ENCODE measurements around the gene BLM. TPM values are rescaled to one million over a fixed set of nuclear protein-coding genes. Genes with fewer than 3 reads are reported as not detected.

BLM gene
- total RNA-seq, 4 donors from 2014 or later = 0.15 to 2.8 (median 1.4) TPM

DNA sequence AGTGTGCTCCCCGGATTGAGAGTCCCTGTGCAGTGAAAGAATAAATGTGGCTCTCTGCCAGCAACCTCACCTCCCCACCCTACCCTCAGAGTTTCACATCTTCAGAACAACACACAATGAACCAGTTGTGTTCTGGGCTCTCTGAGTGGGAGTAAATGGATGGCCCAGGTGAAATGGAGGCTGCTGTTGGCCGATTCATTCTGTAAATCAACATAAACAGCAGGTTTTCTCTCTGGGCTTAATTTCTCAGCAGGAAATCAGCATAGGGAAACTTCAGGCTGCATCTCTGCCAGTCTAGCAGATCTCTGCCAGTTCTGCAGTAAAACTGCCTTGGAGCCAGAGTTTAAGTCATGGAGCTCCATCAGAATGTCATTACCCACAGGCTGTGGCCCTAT, 96.6 kb downstream of the BLM start:
- TF ChIP-seq EP300 (IDR thresholded peaks at IDR 0.05) (no peak), POLR2AphosphoS5 (IDR thresholded peaks at IDR 0.05) (no peak), POLR2A (IDR thresholded peaks at IDR 0.05) (no peak)
- TF ChIP-seq, protein P1, sequence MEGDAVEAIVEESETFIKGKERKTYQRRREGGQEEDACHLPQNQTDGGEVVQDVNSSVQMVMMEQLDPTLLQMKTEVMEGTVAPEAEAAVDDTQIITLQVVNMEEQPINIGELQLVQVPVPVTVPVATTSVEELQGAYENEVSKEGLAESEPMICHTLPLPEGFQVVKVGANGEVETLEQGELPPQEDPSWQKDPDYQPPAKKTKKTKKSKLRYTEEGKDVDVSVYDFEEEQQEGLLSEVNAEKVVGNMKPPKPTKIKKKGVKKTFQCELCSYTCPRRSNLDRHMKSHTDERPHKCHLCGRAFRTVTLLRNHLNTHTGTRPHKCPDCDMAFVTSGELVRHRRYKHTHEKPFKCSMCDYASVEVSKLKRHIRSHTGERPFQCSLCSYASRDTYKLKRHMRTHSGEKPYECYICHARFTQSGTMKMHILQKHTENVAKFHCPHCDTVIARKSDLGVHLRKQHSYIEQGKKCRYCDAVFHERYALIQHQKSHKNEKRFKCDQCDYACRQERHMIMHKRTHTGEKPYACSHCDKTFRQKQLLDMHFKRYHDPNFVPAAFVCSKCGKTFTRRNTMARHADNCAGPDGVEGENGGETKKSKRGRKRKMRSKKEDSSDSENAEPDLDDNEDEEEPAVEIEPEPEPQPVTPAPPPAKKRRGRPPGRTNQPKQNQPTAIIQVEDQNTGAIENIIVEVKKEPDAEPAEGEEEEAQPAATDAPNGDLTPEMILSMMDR (IDR thresholded peaks at IDR 0.05) = no peak

DNA sequence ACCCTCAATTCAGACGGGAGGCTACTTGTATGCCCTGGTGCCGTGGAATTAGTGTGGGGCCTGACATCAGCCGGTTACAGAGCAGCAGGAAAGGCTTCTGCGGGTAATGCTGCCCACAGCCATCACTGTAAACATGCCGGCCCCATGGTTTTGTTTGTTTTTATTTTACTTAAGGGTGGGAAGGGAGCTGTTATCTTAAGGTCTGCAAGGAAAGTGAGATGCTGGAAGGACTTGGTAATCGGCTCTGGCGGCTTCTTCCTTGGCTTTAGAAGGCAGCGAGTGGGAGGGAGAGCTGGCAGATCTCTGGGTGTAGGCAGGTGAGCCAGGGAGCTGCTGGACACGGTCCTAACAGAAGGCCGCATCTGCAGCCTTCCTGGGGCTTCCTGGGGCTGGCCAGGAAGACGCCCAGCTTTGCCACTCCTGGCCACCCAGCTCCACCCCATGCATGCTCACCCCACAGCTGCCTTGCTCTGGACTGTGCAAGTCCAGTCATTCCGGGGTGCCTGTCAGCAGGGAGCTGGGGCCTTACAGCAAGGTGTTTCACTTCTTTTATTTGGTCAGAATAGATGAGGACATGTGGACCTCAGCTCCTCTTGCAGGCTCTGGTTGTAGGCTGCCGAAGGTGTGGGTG, 97.2 kb downstream of the BLM start:
- no peak overlapping the region for H3K27ac ChIP-seq
- H3K9me3 ChIP-seq = no peaks in the 10 kb centered on the region
- ATAC-seq = no peak
- TF ChIP-seq, protein P1 (IDR thresholded peaks at IDR 0.05) = no peak
- TF ChIP-seq POLR2A (IDR thresholded peaks at IDR 0.05) = no peak
- no peak for TF ChIP-seq POLR2AphosphoS5 (IDR thresholded peaks at IDR 0.05)
- peaks cover 0 to 8% (median 5%) of the 10 kb centered on the region in 3 donors for H3K4me1 ChIP-seq
- H3K36me3 ChIP-seq = no peaks in the 10 kb centered on the region
- WGBS, 2 donors (ENCODE audit: low coverage in 1 of 2) = 47 to 95% methylated on average over 4 of the region's 13 CpGs
- no peak overlapping the region for H3K4me3 ChIP-seq
- H3K27me3 ChIP-seq = no peaks in the 10 kb centered on the region

More for the DNA sequence above, 96.6 kb downstream of the BLM start:
- H3K4me3 ChIP-seq = no peak overlapping the region
- no peaks in the 10 kb centered on the region for H3K36me3 ChIP-seq
- ATAC-seq = no peak
- H3K4me1 ChIP-seq = peaks cover 0 to 7% (median 5%) of the 10 kb centered on the region in 3 donors
- H3K27ac ChIP-seq = no peak overlapping the region
- 40 to 43% methylated on average over 1 of the region's 2 CpGs for WGBS, 2 donors (ENCODE audit: low coverage in 1 of 2)
- no peaks in the 10 kb centered on the region for H3K27me3 ChIP-seq
- H3K9me3 ChIP-seq = no peaks in the 10 kb centered on the region

DNA sequence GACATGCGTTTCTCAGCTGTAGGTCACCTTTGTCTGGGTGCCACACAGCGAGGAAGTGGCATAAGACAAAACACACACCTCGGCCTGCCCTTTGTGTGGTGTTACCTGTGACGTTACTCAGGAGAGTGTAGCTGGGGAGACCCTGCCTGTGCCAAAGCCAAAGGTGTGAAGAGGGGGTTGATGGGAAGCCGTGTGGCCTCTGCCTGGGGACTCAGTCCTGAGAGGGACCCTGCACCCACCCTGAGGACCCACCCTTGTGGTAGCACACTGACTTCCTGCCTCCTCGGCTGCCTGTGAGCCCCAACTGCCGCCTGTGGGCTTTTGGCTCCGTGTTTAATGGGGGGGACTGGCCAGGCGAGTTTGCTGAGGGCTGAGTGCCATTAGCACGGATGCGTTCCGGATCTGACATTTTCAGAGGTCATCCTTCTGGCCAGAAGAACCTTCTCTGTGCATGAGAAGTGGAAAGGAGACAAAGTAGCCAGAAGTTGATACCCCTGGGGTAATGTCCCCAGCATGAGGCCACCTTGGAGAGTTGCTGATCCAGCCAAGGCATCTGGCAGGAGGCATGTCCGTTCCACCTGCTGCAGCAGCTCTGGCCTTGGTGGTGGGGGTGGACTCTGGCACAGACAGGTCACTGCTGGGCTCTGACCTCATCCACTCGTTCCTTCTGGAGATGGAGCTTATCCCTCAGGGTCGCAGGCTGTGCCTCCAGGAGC, 99.4 kb downstream of the BLM start:
- whole genome bisulfite sequencing, 2 donors (ENCODE audit: low coverage in 1 of 2) = 100% methylated on average over 1 of the region's 15 CpGs; no CpG with 5 or more reads in 1 of the 2 donors
- no peak overlapping the region for H3K4me3 ChIP-seq

DNA sequence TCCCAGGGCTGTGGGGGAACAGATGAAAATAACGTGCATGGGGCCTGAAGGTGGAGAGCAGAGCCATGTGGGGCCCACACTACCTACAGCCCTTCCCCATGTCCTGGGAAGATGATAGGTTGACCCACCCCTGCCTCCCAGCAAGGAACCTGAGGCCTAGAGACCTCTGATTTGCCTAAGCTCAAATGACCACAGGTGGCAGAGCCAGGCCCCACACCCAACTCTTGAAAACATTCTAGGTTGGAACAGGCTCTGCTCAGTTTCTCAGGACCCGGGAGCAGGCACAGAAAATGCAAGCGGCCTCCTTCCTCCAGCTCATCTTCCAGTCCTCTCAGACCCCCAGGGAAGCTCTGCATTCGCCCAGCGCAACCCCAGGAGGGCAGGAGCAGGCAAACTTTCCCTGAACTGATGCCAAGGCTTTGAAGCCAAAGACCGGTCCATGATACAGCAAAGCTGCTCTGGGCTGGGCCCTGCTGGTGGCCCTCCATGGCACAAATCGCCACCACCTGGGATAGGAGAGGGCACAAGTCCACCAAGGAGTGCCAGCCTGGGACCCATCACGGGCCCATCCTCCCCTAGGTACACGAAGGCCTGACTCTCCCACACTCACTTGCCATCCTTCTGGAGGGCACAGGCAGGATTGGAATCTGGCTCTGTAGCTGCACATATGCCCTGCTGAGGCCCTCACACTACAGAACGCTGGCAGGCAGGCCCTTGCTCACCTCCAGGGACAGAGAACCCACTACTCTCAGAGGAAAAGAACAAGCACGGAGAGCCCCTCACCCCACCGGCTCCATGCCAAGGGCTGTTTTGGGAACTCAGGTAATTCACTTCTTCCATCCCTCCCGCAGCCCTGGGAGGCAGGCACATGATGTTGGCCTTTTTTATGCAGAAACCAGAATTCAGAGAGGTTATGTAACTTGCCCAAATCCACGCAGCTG, 100.2 kb downstream of the BLM start:
- H3K4me3 ChIP-seq = no peak overlapping the region
- peaks cover 0 to 8% (median 5%) of the 10 kb centered on the region in 3 donors for H3K4me1 ChIP-seq
- ATAC-seq = no peak
- no peak overlapping the region for H3K27ac ChIP-seq
- WGBS, 2 donors (ENCODE audit: low coverage in 1 of 2) = 50 to 88% methylated on average over 1 to 7 of the region's 14 CpGs
- no peak for TF ChIP-seq POLR2AphosphoS5 (IDR thresholded peaks at IDR 0.05)
- TF ChIP-seq POLR2A (IDR thresholded peaks at IDR 0.05) = no peak
- TF ChIP-seq, protein P1 (IDR thresholded peaks at IDR 0.05) = no peak
- TF ChIP-seq EP300 (IDR thresholded peaks at IDR 0.05) = no peak
- no peaks in the 10 kb centered on the region for H3K27me3 ChIP-seq
- no peaks in the 10 kb centered on the region for H3K9me3 ChIP-seq
- H3K36me3 ChIP-seq = no peaks in the 10 kb centered on the region

More for the DNA sequence above, 99.4 kb downstream of the BLM start:
- no peaks in the 10 kb centered on the region for H3K36me3 ChIP-seq
- no peaks in the 10 kb centered on the region for H3K9me3 ChIP-seq
- peaks cover 0 to 8% (median 5%) of the 10 kb centered on the region in 3 donors for H3K4me1 ChIP-seq
- no peak for TF ChIP-seq POLR2AphosphoS5 (IDR thresholded peaks at IDR 0.05)
- no peak for TF ChIP-seq POLR2A (IDR thresholded peaks at IDR 0.05)
- TF ChIP-seq, protein P1 (IDR thresholded peaks at IDR 0.05) = no peak
- no peak for TF ChIP-seq EP300 (IDR thresholded peaks at IDR 0.05)
- H3K27me3 ChIP-seq = no peaks in the 10 kb centered on the region
- no peak for ATAC-seq
- no peak overlapping the region for H3K27ac ChIP-seq
